ENCODE data around the gene NEK10. TPM values are rescaled to one million over a fixed set of nuclear protein-coding genes. Genes with fewer than 3 reads are reported as not detected.

The NEK10 gene
- total and polyA plus RNA-seq, 9 of the 15 experiments (the other 6 are each of a cell fraction or from before 2014, with no cell fraction given), result 0.07 TPM; not detected in 8

- no peak for TF ChIP-seq PHF8 (IDR thresholded peaks at IDR 0.05; ENCODE audit: borderline replicate concordance, low read length)
- TF ChIP-seq SIX5 (IDR thresholded peaks at IDR 0.05; ENCODE audit: borderline replicate concordance in 1 of 2, insufficient read depth in 1 of 2, low read depth in 1 of 2, low read length in 2 of 2), result 0 out of 4 replicates have a peak, but pooled peaks of 1 of the 2 experiments have one; percentile 21
- TF ChIP-seq NKRF (IDR thresholded peaks at IDR 0.05; ENCODE audit: borderline replicate concordance), result peak; percentile 42; the same call in 1 of the 2 replicates
- peak; percentile 78 for TF ChIP-seq NEUROD1 (IDR thresholded peaks at IDR 0.05; ENCODE audit: borderline replicate concordance, low read depth, low read length, partially characterized antibody)
- TF ChIP-seq SIN3A (IDR thresholded peaks at IDR 0.05; ENCODE audit: borderline replicate concordance in 2 of 2, control insufficient read depth in 1 of 2, low read depth in 2 of 2, low read length in 2 of 2), result peak; percentile 61 to 62; a peak in 2 of 4 replicates
- TF ChIP-seq RBM22 (IDR thresholded peaks at IDR 0.05; ENCODE audit: low read depth, low read length, poor library complexity, severe bottlenecking), result peak; percentile 95
- TF ChIP-seq CHD2 (IDR thresholded peaks at IDR 0.05; ENCODE audit: low read depth, low read length), result peak; percentile 41; the same call in 1 of the 2 replicates
- TF ChIP-seq HDAC1 (IDR thresholded peaks at IDR 0.05), result peak in 1 of 2 experiments; percentile 63; a peak in 1 of 4 replicates
- peak; percentile 63 for TF ChIP-seq HCFC1 (IDR thresholded peaks at IDR 0.05; ENCODE audit: low read depth, low read length)
- peak in 1 of 2 experiments; percentile 72; a peak in 1 of 4 replicates for TF ChIP-seq CSDE1 (IDR thresholded peaks at IDR 0.05)
- peak; percentile 60 for TF ChIP-seq USF1 (CRISPR knock-in tag; IDR thresholded peaks at IDR 0.05)
- peak; percentile 74; the same call in 1 of the 2 replicates for TF ChIP-seq ARID4B (CRISPR knock-in tag; IDR thresholded peaks at IDR 0.05)
- peak; percentile 62 for TF ChIP-seq CREM (IDR thresholded peaks at IDR 0.05; ENCODE audit: low read depth)
- TF ChIP-seq THRAP3 (IDR thresholded peaks at IDR 0.05; ENCODE audit: borderline replicate concordance), result no peak
- TF ChIP-seq RFX5 (IDR thresholded peaks at IDR 0.05; ENCODE audit: low read depth, low read length), result peak; percentile 82
- peak; percentile 85; the same call in 1 of the 2 replicates for TF ChIP-seq MBD2 (IDR thresholded peaks at IDR 0.05; ENCODE audit: borderline replicate concordance, low read depth)
- peak; percentile 75 for TF ChIP-seq FOS (IDR thresholded peaks at IDR 0.05; ENCODE audit: extremely low read depth, insufficient read length)
- no peak for TF ChIP-seq ATF1 (CRISPR knock-in tag; IDR thresholded peaks at IDR 0.05)
- peak; percentile 58 for TF ChIP-seq ATF1 (tag; IDR thresholded peaks at IDR 0.05)
These were observed at the start of gene NEK10 (continued) for GRCh38 chr3:27368831-27369607.
